Vagina (tissue), 2 donors: ENCODE data around the gene SPACA4.

Experiments used
- POLR2A ChIP-seq, 2 donors: fragments of 450-650 bp; IDR thresholded peaks; one replicate each; pipeline ENCODE4 v1.6.1; 2017; ENCODE audit warnings: antibody characterized with exemption in 2 of 2, mild to moderate bottlenecking in 2 of 2, moderate library complexity in 2 of 2
- POLR2AphosphoS5 ChIP-seq, 2 donors: sonication (generic); formaldehyde crosslinking; IDR thresholded peaks; one replicate each; pipeline ENCODE4 v1.9.0; 2017; ENCODE audit warnings: antibody characterized with exemption in 2 of 2, mild to moderate bottlenecking in 2 of 2, low read depth in 1 of 2; ENCODE audit not compliant: insufficient read depth in 1 of 2
- TF ChIP-seq, protein P1 (sequence below), 3 experiments: fragments of 450-650 bp in 2 of 3; fragments of 200-600 bp in 1 of 3; sonication (generic) in 1 of 3; IDR thresholded peaks; one replicate each; pipeline ENCODE4 v1.5.1; 2017 to 2019; ENCODE audit warnings: antibody characterized with exemption in 3 of 3, mild to moderate bottlenecking in 2 of 3, moderate library complexity in 2 of 3

GRCh38 chr19:48624791-48625723 is 18.5 kb downstream of the SPACA4 start:
- TF ChIP-seq, protein P1, sequence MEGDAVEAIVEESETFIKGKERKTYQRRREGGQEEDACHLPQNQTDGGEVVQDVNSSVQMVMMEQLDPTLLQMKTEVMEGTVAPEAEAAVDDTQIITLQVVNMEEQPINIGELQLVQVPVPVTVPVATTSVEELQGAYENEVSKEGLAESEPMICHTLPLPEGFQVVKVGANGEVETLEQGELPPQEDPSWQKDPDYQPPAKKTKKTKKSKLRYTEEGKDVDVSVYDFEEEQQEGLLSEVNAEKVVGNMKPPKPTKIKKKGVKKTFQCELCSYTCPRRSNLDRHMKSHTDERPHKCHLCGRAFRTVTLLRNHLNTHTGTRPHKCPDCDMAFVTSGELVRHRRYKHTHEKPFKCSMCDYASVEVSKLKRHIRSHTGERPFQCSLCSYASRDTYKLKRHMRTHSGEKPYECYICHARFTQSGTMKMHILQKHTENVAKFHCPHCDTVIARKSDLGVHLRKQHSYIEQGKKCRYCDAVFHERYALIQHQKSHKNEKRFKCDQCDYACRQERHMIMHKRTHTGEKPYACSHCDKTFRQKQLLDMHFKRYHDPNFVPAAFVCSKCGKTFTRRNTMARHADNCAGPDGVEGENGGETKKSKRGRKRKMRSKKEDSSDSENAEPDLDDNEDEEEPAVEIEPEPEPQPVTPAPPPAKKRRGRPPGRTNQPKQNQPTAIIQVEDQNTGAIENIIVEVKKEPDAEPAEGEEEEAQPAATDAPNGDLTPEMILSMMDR (IDR thresholded peaks at IDR 0.05) = no peak
- TF ChIP-seq POLR2A (IDR thresholded peaks at IDR 0.05) (no peak), POLR2AphosphoS5 (IDR thresholded peaks at IDR 0.05; ENCODE audit: insufficient read depth in 1 of 2, low read depth in 1 of 2) (no peak)
